Lung microvascular endothelial cell (primary cell): ENCODE measurements around the gene CCDC157. TPM values are rescaled to one million over a fixed set of nuclear protein-coding genes. Genes with fewer than 3 reads are reported as not detected.

ENCODE experiments used
- DNase-seq, 2 donors: peaks; one replicate each; pipeline versions ENCODE4 v3.0.0 to v3.0.0-alpha.2; 2010; ENCODE audit warnings: low read depth in 2 of 2
- total RNA-seq: library from RNA; depleted of rRNA; stranded (reverse); fragments of >200 nt; gene quantifications from 2 replicates; pipeline ENCODE4 v1.2.1, GENCODE V29; 2014

Gene CCDC157
- total RNA-seq, 1 donor from 2014 or later: 1.4 TPM

- no peak for DNase-seq
Observed at GRCh38 chr22:30354644-30355043, 2.2 kb upstream of the CCDC157 start.

DNA sequence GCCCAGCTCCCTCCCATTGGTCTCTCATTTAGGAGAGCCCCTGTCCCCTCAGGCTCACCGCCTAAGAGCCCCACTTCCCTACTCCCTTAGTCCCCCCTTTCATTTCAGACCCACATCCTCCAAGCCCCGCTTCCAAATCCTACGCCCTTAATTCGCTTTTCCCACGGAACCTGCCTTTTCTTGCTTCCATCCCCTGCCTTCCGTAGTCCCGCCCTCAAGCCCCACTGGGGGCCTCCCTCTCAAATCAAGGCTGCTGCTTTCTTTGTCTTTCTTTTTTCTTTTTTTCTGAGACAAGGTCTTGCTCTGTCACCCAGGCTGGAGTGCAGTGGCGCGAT is 396 bp downstream of the CCDC157 start:
- DNase-seq: no peak

DNA sequence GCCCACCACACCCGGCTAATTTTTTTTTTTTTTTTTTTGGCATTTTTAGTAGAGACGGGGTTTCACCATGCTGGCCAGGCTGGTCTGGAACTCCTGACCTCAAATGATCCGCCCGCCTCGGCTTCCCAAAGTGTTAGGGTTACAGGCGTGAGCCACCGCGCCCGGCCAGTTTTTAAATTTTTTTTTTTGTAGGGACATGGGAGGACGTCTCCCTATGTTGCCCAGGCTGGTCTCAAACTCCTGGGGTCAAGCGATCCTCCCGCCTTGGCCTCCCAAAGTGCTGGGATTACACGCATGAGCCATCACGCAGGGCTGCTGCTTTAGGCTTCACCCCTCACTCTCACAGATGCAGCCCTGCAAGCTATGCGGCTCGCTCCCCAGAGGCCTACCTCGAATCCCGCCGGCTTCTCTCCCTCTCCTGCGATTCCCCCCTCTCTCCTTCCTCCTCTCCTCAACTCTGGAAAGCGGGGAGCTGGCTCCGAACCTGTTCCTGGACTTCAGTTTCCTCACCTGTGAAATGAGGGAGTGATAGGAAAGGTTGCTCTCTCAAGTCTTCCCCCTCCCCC is 926 bp downstream of the CCDC157 start:
- DNase-seq: no peak

GRCh38 chr22:30358541-30358940 is 1.7 kb downstream of the CCDC157 start:
- no peak for DNase-seq

- DNase-seq: no peak
Observed at GRCh38 chr22:30361916-30362650, 5.3 kb downstream of the CCDC157 start.

DNA sequence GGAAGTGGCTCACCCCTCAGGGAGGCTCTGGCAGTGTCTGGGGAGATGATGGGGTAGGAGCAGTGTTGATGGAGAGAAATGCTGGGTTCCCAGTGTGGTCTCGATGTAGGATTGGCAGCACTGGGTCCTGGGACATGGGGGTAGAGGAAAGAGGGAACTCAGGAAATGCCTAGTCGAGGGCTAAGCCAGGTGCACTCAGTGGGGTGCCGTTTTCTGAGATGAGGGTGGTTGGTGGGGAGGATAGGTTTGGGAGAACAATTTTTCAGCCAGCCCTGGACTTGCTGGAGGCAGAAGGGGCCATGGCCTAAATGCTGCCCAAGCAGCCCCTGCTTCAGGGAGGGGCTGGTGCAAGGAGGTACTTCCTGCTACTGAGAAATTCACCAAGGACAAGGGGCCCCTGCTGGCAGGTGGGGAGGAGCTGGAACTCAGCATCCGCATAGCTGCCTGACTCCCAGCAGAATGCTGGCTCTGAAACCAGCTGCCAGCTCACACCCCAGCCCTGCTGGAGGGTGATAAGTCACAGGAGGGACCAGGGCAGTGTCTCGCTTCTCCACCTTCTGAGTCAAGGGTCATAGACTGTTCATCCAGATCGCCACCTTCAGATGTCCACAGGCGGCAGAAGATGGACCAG is 6.0 kb downstream of the CCDC157 start:
- DNase-seq: no peak

- no peak for DNase-seq
Observed at GRCh38 chr22:30365891-30366290, 9.1 kb downstream of the CCDC157 start.

GRCh38 chr22:30368420-30368819 is 11.6 kb downstream of the CCDC157 start:
- DNase-seq: no peak

DNA sequence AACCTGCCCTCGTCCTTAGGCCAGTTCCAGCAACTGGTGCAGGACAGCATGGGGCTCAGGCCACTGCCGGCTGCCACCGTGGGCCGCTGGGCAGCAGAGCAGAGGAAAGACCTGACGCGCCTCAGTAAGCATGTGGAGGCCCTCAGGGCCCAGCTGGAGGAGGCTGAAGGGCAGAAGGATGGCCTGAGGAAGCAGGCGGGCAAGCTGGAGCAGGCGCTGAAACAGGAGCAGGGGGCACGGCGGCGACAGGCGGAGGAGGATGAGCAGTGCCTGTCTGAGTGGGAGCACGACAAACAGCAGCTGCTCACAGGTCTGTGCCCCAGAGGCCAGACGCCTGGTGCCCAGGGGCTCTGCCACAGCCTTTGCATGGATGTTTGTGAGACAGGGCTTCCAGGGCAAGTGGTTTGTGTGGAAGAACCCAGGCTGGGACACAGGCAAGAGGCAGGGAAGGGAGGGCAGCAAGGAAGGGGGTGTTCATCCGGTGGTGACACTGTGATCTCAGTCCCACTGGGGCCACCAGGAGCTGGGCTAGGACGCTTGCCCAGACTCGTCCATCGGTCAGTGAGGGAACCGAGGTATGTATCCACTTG is 13.9 kb downstream of the CCDC157 start:
- no peak for DNase-seq

GRCh38 chr22:30371321-30371720 is 14.5 kb downstream of the CCDC157 start:
- no peak for DNase-seq

- no peak for DNase-seq
Observed at GRCh38 chr22:30371981-30372380, 15.2 kb downstream of the CCDC157 start.

DNA sequence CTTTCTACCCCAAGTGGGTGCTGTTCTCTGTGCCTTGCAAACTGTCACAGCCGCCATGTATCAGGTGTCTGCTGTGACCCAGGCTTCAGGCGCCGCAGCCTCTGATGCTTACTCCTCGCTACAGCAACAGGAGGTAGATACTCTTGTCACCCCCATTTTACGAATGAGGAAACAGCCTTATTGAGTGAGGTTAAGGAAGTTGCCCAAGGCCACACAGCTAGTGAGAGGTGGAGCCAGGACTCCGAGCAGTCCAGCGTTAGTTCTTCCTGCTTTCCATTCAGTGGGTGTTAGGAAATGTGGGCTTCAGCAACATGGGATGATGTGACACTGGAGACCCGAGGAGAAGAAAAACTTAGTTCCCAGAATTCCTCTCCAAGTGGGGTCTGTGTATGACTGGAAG is 16.1 kb downstream of the CCDC157 start:
- no peak for DNase-seq

DNA sequence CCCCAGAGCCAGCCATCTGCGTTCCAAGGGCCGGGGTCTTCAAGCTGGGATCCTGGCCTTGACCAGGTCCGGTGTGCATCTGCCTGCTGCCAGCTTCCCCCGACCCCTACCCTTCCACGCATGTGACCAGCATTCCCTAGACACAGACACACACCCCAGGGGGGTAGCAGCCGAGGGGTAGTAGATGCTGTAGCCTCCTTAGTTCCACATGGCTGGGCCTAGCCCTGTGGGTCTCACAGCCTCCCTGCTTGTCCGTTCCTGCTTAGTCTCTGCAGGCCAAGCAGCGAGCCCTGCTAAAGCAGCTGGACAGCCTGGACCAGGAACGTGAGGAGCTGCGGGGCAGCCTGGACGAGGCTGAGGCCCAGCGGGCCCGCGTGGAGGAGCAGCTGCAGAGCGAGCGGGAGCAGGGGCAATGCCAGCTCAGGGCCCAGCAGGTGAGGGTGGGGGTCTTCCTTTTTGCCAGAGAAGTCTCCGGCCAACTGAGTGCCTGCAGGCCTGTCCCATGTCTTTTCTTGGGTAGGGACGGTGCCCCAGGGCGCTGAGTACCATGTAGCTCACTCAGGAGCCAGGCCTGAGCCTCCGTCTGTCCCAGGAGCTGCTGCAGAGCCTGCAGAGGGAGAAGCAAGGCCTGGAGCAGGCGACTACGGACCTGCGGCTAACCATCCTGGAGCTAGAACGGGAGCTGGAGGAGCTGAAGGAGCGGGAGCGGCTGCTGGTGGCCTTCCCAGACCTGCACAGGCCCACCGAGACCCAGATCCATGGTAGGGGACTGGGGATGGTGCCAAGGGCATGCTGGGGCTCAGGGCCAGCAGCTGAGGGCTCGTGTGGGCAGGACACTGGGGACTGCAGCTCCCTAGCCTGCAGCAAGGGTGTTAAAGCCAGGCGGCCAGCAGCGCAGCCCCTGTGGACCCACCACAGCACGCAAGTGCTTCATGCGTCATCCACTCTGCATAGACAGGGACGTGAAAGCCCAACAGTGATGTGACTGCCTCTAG is 16.8 kb downstream of the CCDC157 start:
- no peak for DNase-seq

DNA sequence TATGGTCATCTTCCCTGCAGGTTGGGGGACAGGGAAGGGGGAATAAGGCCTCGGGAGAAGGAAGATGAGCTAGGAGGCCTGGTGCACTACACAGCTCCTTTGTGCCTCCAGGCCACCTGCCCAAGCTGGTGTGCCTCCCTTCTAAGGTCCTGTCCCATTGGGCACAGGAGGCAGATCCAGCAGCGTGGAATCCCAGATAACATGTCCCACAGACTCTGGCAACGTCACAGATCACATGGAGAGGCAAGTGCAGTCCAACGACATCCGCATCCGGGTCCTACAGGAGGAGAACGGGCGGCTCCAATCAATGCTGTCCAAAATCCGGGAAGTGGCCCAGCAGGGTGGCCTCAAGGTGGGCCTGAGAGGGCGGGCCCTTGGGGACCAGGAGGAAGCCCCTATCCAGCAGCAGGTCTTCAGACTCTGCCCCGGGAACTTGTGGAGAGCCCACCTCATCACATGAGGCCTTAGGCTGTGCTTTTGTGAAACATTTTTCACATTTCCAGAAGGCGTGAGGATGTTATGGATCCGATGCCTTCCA is 18.6 kb downstream of the CCDC157 start:
- DNase-seq: no peak

DNA sequence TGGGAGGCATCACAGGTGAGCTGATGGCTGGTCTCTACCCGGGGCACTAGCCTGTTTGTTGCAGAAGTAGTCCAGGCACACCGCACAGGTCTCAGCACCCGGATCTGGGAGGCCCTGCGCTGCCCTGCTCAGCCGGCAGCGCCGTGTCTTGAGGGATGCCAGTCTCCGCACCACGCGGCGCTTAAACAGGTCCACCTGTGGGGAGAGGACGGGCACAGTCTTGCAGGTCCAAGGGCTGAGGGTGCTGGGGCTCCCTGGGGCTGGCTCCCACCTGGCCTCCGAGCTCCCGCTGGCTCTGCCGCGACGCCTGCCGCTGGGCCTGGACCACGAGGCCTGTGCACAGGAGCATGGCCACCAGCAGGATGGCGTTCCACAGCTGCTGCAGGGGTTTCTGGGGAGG is 23.2 kb downstream of the CCDC157 start:
- DNase-seq: no peak

- DNase-seq: no peak
Observed at GRCh38 chr22:30381264-30381663, 24.5 kb downstream of the CCDC157 start.

DNA sequence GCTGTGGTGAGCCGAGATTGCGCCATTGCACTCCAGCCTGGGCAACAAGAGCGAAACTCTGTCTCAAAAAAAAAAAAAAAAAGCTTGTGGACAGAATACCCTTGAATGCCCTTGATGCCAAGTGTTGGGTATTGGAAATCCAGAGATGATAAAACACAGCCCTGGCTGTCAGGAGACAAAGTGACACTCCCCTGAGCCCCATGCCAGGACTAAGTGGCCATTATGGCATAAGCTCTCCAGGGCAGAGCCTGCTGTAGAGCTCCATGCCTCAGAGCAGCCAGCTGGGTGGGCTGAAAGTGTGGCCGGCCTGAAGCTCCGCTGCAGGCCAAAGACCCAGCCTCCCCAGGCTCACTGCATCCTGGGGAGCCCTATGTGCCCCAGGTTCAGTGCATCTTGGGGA is 25.5 kb downstream of the CCDC157 start:
- no peak for DNase-seq

DNA sequence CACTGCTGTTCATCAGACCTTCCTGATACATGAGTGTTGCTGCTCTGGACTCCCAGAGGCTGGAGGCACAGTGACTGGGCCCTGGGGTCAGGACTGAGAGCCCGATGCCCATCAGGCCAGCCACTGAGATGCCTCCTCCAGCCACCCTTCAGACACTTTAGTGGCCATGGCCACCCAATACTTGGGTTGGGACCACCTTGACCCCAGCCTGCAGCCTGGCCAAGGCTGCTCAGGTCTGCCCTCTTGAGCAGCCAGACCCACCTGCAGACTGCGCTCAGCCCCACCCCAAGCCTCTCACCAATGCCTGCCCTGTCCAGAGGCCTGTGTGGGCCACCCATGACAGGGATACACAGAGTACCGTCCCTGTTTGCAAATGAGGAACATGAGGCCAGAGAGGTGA is 26.3 kb downstream of the CCDC157 start:
- DNase-seq: no peak

GRCh38 chr22:30385942-30386341 is 29.1 kb downstream of the CCDC157 start:
- no peak for DNase-seq

DNA sequence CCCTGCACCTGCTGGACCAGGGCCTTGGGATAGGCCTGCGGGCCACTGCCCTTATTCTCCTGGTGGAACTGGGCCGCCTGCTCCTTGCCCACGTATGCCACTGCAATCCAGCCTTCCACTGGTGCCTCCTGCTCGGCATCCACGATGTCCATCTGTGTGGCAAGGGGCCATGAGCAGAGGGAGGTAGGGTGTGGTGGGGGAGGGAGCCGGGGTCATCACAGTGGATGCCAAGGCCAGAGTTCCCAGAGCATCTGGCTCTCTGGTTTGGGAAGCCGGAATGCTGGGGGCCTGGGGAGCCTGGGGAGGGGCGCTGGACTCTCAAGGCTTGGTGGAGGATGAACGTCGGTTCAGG is 29.8 kb downstream of the CCDC157 start:
- DNase-seq: no peak
